HG03521 (cell line): ENCODE data around the gene RNF126.
"Not testable (repeated sequence)": the region's sequence is repeated elsewhere in the genome, so short reads cannot be mapped to it uniquely, and the experiment has no call there.

Experiments
- ATAC-seq: cut with Tn5 transposase; IDR thresholded peaks from one replicate; pipeline ENCODE4 v1.9.1; 2021; ENCODE audit warnings: mild to moderate bottlenecking, moderate library complexity; ENCODE audit not compliant: unreplicated experiment

RNF126 gene

GRCh38 chr19:616062-616700, 46.8 kb downstream of the RNF126 start:
- no peak for ATAC-seq

DNA sequence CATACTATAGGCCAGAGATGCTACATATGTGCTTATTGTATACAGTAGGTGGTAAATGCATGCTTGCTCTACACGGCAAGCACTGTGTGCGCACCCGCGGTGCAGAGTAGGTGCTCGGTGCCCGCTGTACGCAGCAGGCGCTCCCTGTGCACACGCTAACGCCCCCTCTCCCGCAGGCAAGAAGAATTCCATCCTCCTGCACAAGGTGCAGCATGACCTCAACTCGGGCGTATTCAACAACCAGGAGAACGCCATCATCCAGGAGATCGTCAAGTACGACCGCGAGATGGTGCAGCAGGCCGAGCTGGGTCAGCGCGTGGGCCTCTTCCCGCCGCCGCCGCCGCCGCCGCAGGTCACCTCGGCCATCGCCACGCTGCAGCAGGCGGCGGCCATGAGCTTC, 47.4 kb downstream of the RNF126 start:
- no peak for ATAC-seq

- no peak for ATAC-seq
Measured at GRCh38 chr19:613732-614567, 49.1 kb downstream of the RNF126 start.

DNA sequence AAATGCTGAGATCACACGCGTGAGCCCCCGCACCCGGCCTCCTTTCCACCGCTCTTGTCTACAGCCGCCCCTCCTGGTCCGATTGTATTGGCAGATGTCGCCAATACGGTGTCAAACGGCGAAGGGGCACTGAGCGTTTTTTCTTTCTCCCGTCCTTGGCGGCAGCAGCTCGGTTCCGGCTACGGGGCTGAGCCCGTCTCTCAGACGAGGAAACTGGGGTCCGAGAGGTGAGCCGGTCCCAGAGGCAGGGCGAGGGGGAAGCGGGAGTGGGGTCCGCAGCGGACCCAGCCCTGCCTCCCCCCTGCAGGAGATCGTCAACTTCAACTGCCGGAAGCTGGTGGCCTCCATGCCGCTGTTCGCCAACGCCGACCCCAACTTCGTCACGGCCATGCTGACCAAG, 50.1 kb downstream of the RNF126 start:
- ATAC-seq: no peak

DNA sequence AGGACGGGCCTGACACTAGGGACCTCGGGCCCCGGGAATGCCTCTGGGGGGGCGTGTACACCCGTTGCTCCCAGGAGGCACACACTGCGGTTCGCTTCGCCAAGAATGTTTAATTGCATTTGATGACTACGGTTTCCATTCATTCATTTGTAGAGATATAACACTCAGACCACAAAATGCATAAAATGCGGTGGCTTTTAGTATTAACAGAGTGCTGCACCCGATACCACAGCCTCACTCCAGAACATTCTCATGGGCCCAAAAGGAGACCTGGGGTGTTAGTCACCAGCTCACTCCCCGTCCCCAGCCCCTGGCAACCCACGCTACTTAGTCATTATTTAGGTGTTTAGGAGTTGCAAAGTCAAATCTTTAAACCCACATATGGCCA, 51.5 kb downstream of the RNF126 start:
- ATAC-seq: no peak

DNA sequence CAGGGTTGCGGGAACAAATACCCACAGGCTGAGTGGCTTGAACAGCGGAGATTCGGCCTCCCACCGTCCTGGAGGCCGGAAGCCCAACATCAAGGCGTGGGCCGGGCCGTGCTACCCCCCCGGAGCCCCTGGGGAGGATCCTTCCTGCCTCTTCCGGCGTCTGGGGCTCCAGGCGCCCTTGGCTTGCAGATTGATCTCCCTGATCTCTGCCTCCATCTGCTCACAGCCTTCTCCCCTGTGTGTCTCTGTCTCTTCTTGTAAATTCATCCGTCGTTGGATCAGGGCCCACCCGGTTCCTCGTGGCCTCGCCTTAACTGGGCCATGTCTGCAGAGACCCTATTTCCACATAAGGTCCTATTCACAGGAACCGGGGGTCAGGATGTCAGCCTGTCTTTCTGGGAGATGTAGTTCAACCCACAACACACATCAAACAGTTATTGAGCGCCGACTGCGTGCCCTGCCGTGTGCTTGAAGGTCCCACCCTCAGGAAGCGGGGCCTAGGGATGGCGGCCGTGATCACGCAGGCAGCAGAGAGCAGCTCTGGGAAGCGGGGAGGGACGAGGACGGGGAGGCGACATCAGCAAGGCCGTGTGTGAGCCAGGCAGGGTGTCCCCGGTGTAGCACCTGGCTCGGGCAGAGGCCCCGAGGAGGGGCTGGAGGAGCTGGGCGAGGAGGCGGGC, 52.1 kb downstream of the RNF126 start:
- no peak for ATAC-seq

GRCh38 chr19:610071-610800, 52.8 kb downstream of the RNF126 start:
- ATAC-seq: no peak

- no peak for ATAC-seq
Measured at GRCh38 chr19:609004-609346, 54.0 kb downstream of the RNF126 start.

DNA sequence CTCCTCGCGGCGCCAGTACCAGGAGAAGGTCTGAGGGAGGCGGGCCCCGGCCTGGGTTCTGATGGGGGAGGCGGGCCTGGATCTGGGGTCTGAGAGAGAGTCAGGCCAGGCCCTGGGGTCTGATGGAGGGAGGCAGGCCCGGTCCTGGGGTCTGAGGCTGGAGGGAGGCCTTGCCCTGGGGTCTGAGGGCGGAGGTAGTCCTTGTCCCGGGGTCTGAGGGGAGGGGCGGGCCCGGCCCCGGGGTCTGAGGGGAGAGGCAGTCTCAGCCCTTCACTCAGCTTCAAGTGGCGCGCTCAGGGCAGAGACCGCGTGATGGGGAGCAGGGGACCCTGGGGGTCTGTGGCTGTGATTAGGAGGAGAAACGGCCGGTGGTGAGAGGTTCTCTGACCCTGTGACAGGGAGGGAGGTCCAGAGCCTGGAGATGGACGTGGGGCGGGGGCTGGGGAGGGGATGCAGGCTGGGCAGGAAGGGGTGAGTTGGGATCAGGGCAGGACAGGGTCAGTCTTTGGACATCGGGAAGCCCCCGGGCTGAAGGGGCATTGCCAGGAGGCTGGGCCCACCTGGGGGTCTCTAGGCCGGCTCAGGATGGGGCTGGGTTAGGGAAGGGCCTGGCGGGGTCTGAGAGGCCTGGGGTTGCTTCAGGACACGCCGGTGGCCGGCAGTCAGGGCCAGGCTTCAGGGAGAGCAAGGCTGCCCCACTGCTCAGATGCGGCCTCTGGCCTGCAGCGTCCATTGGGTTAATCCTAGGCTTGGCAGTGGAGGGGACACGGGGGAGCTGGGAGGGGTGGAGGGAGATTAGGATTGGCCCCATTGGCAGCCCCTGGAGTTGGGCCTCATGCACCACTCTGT, 54.6 kb downstream of the RNF126 start:
- no peak for ATAC-seq

GRCh38 chr19:607301-608154, 55.5 kb downstream of the RNF126 start:
- no peak for ATAC-seq

DNA sequence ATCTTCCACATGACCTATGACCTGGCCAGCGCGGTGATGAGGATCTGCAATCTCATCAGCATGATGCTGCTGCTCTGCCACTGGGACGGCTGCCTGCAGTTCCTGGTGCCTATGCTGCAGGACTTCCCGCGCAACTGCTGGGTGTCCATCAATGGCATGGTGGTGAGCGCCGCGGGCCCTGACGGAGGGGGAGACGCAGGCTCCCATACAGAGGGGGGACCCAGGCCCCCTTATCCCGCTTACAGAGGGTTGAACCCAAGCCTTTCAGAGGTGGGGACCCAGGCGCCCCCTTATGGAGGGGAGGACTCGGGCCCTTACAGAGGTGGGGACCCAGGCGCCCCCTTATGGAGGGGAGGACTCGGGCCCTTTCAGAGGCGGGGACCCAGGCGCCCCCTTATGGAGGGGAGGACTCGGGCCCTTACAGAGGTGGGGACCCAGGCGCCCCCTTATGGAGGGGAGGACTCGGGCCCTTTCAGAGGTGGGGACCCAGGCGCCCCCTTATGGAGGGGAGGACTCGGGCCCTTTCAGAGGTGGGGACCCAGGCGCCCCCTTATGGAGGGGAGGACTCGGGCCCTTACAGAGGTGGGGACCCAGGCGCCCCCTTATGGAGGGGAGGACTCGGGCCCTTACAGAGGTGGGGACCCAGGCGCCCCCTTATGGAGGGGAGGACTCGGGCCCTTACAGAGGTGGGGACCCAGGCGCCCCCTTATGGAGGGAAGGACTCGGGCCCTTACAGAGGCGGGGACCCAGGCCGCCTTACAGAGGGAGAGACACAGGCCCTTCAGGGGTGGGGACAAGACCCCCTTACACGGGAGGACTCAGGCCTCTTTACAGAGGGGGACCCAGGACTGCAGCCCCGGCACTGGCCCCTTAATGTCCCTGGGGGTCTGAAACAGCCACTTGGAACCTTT, 57.7 kb downstream of the RNF126 start:
- ATAC-seq: not testable (repeated sequence)

GRCh38 chr19:604355-604754, 58.7 kb downstream of the RNF126 start:
- no peak for ATAC-seq

DNA sequence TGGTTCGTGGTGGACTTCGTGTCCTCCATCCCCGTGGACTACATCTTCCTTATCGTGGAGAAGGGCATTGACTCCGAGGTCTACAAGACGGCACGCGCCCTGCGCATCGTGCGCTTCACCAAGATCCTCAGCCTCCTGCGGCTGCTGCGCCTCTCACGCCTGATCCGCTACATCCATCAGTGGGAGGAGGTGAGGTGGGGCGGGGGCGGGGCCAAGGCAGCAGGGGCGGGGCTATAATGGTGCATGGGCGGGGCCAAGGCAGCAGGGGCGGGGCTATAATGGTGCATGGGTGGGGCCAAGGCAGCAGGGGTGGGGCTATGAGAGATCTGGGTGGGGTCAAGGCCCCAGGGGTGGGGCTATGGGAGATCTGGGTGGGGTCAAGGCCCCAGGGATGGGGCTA, 59.2 kb downstream of the RNF126 start:
- not testable (repeated sequence) for ATAC-seq

DNA sequence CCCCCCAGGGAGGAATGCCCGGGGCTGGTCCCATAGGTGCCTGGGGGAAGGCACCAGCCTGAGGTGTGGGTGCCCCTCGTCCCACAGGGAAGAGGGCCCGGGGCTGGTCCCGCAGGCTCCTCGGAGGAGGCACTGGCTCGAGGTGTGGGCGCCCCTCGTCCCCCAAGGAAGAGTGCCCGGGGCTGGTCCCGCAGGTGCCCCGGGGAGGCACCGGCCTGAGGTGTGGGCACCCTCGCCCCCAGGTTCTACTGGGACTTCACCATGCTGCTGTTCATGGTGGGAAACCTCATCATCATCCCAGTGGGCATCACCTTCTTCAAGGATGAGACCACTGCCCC, 59.7 kb downstream of the RNF126 start:
- ATAC-seq: not testable (repeated sequence)

- no peak for ATAC-seq
Measured at GRCh38 chr19:602391-603301, 60.4 kb downstream of the RNF126 start.

- no peak for ATAC-seq
Measured at GRCh38 chr19:601790-602189, 61.2 kb downstream of the RNF126 start.

GRCh38 chr19:601310-601709, 61.7 kb downstream of the RNF126 start:
- ATAC-seq: no peak
